Esophagus muscularis mucosa (tissue), 4 donors: ENCODE data around the gene TBL3. TPM values are rescaled to one million over a fixed set of nuclear protein-coding genes. Genes with fewer than 3 reads are reported as not detected.

ENCODE experiments used
- DNase-seq: peaks from one replicate; pipeline ENCODE4 v3.0.0-alpha.2; 2017; ENCODE audit errors: extremely low spot score
- H3K27ac ChIP-seq, 4 donors: fragments of 200-600 bp; sonication (generic); replicated peaks in 1 of 4; 1 replicate in 3 of 4; 2 replicates in 1 of 4; pipeline ENCODE4 v1.5.1; 2016 to 2019; ENCODE audit warnings: mild to moderate bottlenecking in 1 of 4
- H3K27me3 ChIP-seq, 4 donors: fragments of 200-600 bp; sonication (generic); one replicate each; pipeline versions ENCODE4 v1.5.1 to v1.6.0; 2016 to 2019
- H3K36me3 ChIP-seq, 4 donors: fragments of 200-600 bp; sonication (generic); one replicate each; pipeline ENCODE4 v1.5.1; 2016 to 2019
- H3K4me1 ChIP-seq, 4 donors: fragments of 200-600 bp; sonication (generic); one replicate each; pipeline ENCODE4 v1.5.1; 2016 to 2019
- H3K4me3 ChIP-seq, 4 donors: fragments of 200-600 bp; sonication (generic); 1 replicate in 2 of 4; 2 replicates in 2 of 4; pipeline ENCODE4 v1.5.1; 2016 to 2019; ENCODE audit warnings: mild to moderate bottlenecking in 4 of 4, moderate library complexity in 1 of 4
- H3K9me3 ChIP-seq, 4 donors: fragments of 200-600 bp; sonication (generic); 1 replicate in 3 of 4; 2 replicates in 1 of 4; pipeline ENCODE4 v1.5.1; 2016 to 2019
- EP300 ChIP-seq: sonication (generic); formaldehyde crosslinking; IDR thresholded peaks from one replicate; pipeline ENCODE4 v1.6.1; 2017; ENCODE audit warnings: antibody characterized with exemption
- POLR2A ChIP-seq: fragments of 450-650 bp; IDR thresholded peaks from one replicate; pipeline ENCODE4 v1.6.1; 2017; ENCODE audit warnings: antibody characterized with exemption, moderate library complexity, mild to moderate bottlenecking, low read depth
- POLR2AphosphoS5 ChIP-seq, 2 donors: sonication (generic); formaldehyde crosslinking; IDR thresholded peaks; one replicate each; pipeline ENCODE4 v1.6.1; 2017; ENCODE audit warnings: antibody characterized with exemption in 2 of 2
- WGBS: methylation state at CpG from one replicate; pipeline ENCODE4 v1.1.5; 2018; 5-methylcytosine and 5-hydroxymethylcytosine counted together
- intact Hi-C: fragments of 100-400 bp; cut with DNase I; formaldehyde crosslinking; loops from one replicate; pipeline ENCODE4 v1.15.1; 2023
- total RNA-seq, 4 donors: library from RNA; depleted of rRNA; stranded (reverse); fragments of >200 nt; gene quantifications; one replicate each; pipeline versions ENCODE4 v1.1.0 to v1.2.1, GENCODE V29; 2016
- TF ChIP-seq, protein P1 (sequence below), 3 experiments: fragments of 200-600 bp in 2 of 3; fragments of 450-650 bp in 1 of 3; sonication (generic) in 2 of 3; IDR thresholded peaks; one replicate each; pipeline ENCODE4 v1.5.1; 2017 to 2019; ENCODE audit warnings: antibody characterized with exemption in 3 of 3, mild to moderate bottlenecking in 2 of 3, moderate library complexity in 1 of 3

Gene TBL3
- total RNA-seq, 4 donors from 2014 or later, result 27.0 to 42.9 (median 36.9) TPM

GRCh38 chr16:2001035-2001434 is 29.2 kb downstream of the TBL3 start:
- 88% methylated on average over 12 of the region's 19 CpGs for WGBS
- TF ChIP-seq POLR2A (no peak), POLR2AphosphoS5 (IDR thresholded peaks at IDR 0.05) (no peak), EP300 (no peak)
- TF ChIP-seq, protein P1, sequence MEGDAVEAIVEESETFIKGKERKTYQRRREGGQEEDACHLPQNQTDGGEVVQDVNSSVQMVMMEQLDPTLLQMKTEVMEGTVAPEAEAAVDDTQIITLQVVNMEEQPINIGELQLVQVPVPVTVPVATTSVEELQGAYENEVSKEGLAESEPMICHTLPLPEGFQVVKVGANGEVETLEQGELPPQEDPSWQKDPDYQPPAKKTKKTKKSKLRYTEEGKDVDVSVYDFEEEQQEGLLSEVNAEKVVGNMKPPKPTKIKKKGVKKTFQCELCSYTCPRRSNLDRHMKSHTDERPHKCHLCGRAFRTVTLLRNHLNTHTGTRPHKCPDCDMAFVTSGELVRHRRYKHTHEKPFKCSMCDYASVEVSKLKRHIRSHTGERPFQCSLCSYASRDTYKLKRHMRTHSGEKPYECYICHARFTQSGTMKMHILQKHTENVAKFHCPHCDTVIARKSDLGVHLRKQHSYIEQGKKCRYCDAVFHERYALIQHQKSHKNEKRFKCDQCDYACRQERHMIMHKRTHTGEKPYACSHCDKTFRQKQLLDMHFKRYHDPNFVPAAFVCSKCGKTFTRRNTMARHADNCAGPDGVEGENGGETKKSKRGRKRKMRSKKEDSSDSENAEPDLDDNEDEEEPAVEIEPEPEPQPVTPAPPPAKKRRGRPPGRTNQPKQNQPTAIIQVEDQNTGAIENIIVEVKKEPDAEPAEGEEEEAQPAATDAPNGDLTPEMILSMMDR (IDR thresholded peaks at IDR 0.05), result no peak
- intact Hi-C loops, result no loop called here

DNA sequence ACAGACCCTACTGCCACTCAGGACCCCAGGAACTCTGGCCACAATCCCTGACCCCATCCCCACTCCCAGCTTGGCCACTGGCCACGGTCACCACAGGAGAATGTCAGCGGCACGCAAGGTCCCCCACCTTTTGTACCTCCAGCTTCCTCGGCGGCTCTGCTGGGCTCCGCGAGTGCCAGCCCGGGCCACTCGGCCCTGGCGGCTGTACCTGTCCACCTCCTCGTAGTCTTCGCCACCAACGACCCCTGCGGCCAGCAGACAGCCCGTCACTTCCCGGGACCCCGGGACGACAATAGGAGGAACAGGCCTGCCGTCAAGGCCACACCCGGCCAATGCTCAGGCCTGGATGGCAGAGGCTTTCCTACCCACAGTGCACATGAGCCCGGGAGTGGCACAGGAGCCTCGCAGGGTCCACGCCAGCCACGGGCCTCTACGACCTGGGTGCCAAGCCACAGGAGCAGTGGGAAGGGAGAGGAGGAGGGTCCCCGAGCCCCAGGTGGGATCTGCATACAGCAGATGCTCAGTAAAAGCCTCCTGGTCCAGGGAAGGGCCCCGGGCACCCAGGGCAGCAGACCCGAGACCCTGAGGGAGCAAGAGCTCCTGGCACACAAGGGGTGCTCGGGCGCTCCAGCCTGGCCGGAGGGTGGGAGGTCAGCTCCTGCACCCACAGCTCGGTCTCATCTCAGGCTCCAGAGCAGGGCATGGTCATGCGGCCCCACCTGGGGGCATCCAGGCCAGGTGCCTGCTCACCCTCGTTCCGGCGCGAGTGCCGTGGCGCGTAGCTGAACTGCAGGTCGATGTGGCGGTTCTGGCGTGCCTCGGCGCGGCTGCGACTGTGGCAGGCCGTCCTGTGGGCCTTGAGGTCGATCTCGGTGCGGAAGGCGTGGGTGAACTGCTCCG is 29.9 kb downstream of the TBL3 start:
- Histone ChIP-seq H3K4me1 (peaks cover 32 to 50% (median 39%) of the 10 kb centered on the region in 4 donors), H3K9me3 (no peaks in the 10 kb centered on the region), H3K27ac (no peak overlapping the region), H3K36me3 (peaks cover 58 to 74% (median 71%) of the 10 kb centered on the region in 4 donors), H3K4me3 (no peak overlapping the region), H3K27me3 (no peaks in the 10 kb centered on the region)
- TF ChIP-seq, protein P1 (IDR thresholded peaks at IDR 0.05), result no peak
- TF ChIP-seq POLR2A (no peak), EP300 (no peak), POLR2AphosphoS5 (IDR thresholded peaks at IDR 0.05) (no peak)
- 94% methylated on average over 37 of the region's 53 CpGs for WGBS
- intact Hi-C loops, result no loop called here
- DNase-seq, result no peak

More at GRCh38 chr16:2001035-2001434, 29.2 kb downstream of the TBL3 start:
- peaks cover 58 to 77% (median 72%) of the 10 kb centered on the region in 4 donors for H3K36me3 ChIP-seq
- peaks cover 27 to 48% (median 32%) of the 10 kb centered on the region in 4 donors for H3K4me1 ChIP-seq
- no peak overlapping the region for H3K4me3 ChIP-seq
- no peak for DNase-seq
- no peaks in the 10 kb centered on the region for H3K9me3 ChIP-seq
- H3K27ac ChIP-seq, result no peak overlapping the region
- H3K27me3 ChIP-seq, result no peaks in the 10 kb centered on the region

- H3K27me3 ChIP-seq, result no peaks in the 10 kb centered on the region
- intact Hi-C loops, result no loop called here
- peaks cover 58 to 66% (median 63%) of the 10 kb centered on the region in 4 donors for H3K36me3 ChIP-seq
- TF ChIP-seq POLR2A, result no peak
- no peak for TF ChIP-seq POLR2AphosphoS5 (IDR thresholded peaks at IDR 0.05)
- TF ChIP-seq, protein P1 (IDR thresholded peaks at IDR 0.05), result no peak
- no peak for TF ChIP-seq EP300
- WGBS, result 92% methylated on average over 10 of the region's 47 CpGs
- no peak overlapping the region for H3K27ac ChIP-seq
- no peak overlapping the region for H3K4me3 ChIP-seq
- DNase-seq, result no peak
- no peaks in the 10 kb centered on the region for H3K9me3 ChIP-seq
- H3K4me1 ChIP-seq, result peaks cover 40 to 51% (median 48%) of the 10 kb centered on the region in 4 donors
These were observed 30.8 kb downstream of the TBL3 start for GRCh38 chr16:2002406-2003230.

GRCh38 chr16:2003231-2003826 is 31.5 kb downstream of the TBL3 start:
- intact Hi-C loops, result no loop called here

More at GRCh38 chr16:2003231-2003826, 31.5 kb downstream of the TBL3 start:
- Histone ChIP-seq H3K36me3 (peaks cover 51 to 60% (median 58%) of the 10 kb centered on the region in 4 donors), H3K27ac (no peak overlapping the region), H3K9me3 (no peaks in the 10 kb centered on the region), H3K27me3 (no peaks in the 10 kb centered on the region), H3K4me1 (peaks cover 48 to 53% (median 51%) of the 10 kb centered on the region in 4 donors), H3K4me3 (no peak overlapping the region)
- TF ChIP-seq, protein P1 (IDR thresholded peaks at IDR 0.05), result no peak
- TF ChIP-seq POLR2A (no peak), EP300 (no peak), POLR2AphosphoS5 (IDR thresholded peaks at IDR 0.05) (no peak)
- WGBS, result 50% methylated on average over 1 of the region's 8 CpGs
- no peak for DNase-seq
